Suppressor macrophage treated with lipopolysaccharide for 4 hours (primary cell): ENCODE measurements around the gene TICAM2.

Experiments
- DNase-seq: peaks from one replicate; pipeline ENCODE4 v3.0.0-alpha.2; 2020

TICAM2 gene

GRCh38 chr5:115530426-115530825 lies 71.9 kb downstream of the TICAM2 start:
- DNase-seq: no peak
